Right renal cortex interstitium (tissue), 3 donors: Measurements from ENCODE around the gene CACNA1D. TPM values are rescaled to one million over a fixed set of nuclear protein-coding genes. Genes with fewer than 3 reads are reported as not detected.
"Not testable (repeated sequence)": the region's sequence is repeated elsewhere in the genome, so short reads cannot be mapped to it uniquely, and the experiment has no call there.

Experiments used
- DNase-seq, 3 donors: peaks; one replicate each; pipeline ENCODE4 v3.0.0-alpha.2; 2013; ENCODE audit warnings: low read depth in 3 of 3, low spot score in 2 of 3
- polyA plus RNA-seq, 3 donors: library from polyadenylated mRNA; unstranded; fragments of 120-200 nt; gene quantifications; one replicate each; pipeline ENCODE4 v1.2.1, GENCODE V29; 2013; ENCODE audit not compliant: insufficient read length in 3 of 3

The CACNA1D gene
- polyA plus RNA-seq, 3 donors: 7.7 to 14.7 (median 9.1) TPM

GRCh38 chr3:53570081-53570480 lies 75.7 kb downstream of the CACNA1D start:
- no peak for DNase-seq

DNA sequence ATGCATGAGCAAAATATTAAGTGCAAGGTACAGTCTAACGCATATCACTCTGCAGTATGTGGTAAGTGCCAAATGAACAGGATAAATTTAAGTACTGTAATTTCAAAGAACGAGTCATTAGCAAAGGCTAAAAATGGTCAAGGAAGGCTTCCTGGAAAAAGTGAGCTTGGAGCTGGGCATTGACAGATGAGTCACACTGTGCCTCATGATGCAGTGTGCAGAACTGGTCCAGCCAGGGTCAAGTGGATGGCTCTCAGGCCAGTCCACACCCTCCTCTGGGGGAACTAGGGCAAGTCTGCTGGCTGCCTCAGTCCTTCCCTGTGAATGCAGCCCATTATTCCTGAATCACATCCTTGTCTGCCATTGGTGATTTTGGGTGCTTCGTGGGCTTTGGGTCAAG lies 76.3 kb downstream of the CACNA1D start:
- DNase-seq: no peak

DNA sequence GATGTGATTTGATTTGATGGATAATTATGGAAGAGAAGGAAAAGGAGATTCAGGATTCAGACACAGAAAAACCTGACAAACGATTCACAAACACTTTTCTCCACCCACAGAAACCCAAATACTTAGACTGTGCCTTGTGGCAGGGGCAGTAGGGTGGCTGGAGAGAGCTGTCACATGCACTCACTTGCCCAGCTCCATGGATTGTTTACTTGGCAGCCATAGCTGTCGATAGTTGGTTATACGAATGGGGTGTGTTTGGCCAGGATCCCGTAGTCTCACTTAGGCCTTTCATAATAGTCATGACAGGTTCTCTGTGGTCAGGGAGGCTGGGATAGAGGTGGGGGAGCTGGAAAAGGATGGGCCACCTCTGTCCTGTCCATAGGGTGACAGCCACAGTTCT lies 76.9 kb downstream of the CACNA1D start:
- DNase-seq: no peak

DNA sequence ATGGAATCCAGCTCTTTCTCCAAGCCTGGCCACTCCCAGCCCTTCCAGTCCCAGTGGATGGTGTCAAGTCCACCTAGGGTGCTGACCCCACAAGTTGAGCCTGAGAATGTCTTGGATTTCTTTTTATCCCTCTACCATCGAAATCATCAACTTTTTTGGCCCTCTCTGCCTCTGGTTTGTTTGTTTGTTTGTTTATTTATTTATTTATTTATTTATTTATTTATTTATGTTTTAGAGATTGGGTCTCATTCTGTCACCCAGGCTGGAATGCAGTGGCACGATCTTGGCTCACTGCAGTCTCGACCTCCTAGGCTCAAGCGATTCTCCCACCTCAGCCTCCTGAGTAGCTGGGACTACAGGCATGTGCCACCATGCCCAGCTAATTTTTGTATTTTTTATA lies 77.8 kb downstream of the CACNA1D start:
- not testable (repeated sequence) for DNase-seq

GRCh38 chr3:53577506-53577905 lies 83.1 kb downstream of the CACNA1D start:
- DNase-seq: no peak

DNA sequence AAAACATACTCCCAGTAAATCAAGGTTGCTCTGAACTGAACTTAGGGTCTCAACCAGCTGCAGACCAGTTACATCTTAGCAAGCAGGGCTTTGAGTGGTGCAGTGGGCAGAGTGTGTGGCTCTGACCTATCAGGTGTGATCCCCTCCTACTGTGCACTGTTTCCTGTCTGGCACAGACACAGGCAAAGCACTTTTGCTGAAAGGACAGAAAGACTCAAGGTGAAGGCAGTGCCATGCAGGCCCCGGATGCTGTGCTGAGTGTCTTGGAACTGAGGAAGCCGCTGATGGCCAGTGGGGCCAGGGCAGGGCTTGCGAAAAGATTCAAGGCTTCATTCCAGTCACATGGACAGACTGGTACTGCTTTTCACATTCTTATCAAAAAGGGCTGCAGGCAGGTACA lies 85.2 kb downstream of the CACNA1D start:
- no peak for DNase-seq

DNA sequence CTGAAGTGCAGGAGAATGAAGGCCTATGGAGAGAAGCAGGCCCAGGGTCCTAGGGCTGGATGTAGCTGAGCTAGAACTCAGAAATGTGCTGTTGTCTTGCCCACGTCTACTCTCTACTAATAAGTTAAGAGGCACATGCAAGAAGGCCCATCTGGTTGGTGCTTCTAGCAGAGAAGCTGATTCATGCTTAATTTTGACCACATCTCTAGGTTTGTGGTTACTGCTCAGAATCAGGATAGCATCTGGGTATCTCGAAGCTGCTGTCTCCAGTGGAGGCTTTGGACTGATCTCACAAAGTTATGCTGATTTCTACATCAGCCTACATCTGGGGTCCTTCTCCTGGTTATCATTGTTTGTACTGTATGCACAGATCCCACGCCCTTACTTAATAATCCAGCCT lies 87.3 kb downstream of the CACNA1D start:
- DNase-seq: no peak

- DNase-seq: no peak
Observed at GRCh38 chr3:53583161-53583690, 88.8 kb downstream of the CACNA1D start.

- no peak for DNase-seq
Observed at GRCh38 chr3:53585049-53585448, 90.6 kb downstream of the CACNA1D start.

GRCh38 chr3:53585627-53586026 lies 91.2 kb downstream of the CACNA1D start:
- no peak for DNase-seq

DNA sequence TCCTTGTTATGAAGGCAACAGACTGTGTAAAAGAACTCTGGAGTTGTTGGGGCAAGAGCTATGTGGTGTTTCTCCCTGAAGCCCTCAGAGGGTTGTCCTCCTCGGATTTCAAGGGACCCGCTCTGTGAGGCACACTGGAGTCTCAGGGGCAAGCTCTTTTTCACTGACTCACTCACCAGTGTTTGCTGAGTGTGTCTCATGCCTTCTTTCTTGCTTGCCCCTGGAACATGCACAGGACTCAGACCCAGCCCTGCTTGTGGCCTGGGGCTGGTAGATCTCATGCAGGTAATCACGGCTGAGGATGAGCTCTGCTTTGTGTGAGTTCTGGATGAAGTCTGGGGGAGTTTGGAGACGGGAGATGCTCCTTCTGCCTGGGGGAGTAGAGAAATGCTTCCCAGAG lies 93.7 kb downstream of the CACNA1D start:
- no peak for DNase-seq

DNA sequence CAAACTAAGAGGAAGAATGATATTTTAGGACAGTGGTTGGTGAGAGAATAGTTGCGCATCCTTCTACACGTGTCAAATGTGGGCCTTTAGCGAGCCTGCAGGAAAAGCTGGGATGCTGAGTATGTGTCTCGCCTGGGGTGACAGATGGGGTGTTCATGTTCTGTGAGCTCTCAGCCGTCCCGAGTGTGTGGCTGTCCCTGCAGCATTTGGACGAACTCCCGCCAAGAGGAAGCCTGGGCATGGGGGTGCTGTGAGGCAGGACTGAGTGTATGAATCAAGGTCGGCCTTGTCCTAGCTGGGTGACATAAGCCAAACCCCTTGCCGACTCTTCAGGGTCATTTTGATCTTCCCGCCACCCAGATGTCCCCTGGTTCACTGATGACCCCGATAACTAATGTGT lies 94.8 kb downstream of the CACNA1D start:
- no peak for DNase-seq

- DNase-seq: no peak
Observed at GRCh38 chr3:53589806-53590205, 95.4 kb downstream of the CACNA1D start.

- DNase-seq: no peak
Observed at GRCh38 chr3:53590606-53591005, 96.2 kb downstream of the CACNA1D start.

- DNase-seq: no peak
Observed at GRCh38 chr3:53591646-53592045, 97.2 kb downstream of the CACNA1D start.

GRCh38 chr3:53592862-53593261 lies 98.5 kb downstream of the CACNA1D start:
- DNase-seq: no peak

DNA sequence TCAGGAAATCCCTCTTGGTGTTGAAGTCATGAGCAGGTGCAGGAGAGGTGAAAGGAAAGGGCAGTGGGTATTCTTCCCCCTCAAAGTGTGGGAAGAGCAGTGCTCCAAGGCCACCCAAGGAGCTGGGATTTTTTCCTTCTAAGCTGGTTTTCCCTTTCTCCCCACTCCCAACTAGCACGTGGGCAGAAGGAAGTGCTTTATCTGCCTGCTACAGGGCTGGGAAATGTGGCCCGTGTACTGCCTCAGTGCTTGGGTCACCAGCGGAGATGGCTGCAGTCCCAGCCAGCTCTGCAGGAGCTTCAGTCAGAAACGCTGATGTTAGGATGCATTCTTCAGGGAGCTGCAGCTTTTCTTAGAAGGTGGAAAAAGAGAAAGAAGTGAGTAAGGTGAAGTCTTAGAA lies 99.2 kb downstream of the CACNA1D start:
- no peak for DNase-seq

GRCh38 chr3:53594276-53594675 lies 99.9 kb downstream of the CACNA1D start:
- no peak for DNase-seq

DNA sequence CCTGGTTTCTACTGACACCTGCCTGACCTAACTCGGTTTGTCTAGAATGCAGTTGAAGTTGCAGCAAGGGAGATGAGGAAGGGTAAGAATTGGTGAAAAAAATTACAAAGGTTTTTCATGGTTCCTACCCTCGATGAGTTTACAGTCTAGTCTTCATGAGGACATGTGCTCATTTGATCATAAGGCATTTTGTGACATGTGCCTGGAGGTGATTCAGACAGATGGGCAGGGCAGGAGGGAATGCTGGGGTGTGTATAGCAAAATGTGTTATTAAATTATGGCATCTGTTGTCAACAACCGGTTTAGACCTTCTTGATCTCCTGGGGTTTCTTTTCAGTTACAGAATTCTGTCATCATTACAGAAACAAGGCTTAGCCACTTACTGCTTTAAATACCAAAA lies 101.2 kb downstream of the CACNA1D start:
- DNase-seq: no peak

DNA sequence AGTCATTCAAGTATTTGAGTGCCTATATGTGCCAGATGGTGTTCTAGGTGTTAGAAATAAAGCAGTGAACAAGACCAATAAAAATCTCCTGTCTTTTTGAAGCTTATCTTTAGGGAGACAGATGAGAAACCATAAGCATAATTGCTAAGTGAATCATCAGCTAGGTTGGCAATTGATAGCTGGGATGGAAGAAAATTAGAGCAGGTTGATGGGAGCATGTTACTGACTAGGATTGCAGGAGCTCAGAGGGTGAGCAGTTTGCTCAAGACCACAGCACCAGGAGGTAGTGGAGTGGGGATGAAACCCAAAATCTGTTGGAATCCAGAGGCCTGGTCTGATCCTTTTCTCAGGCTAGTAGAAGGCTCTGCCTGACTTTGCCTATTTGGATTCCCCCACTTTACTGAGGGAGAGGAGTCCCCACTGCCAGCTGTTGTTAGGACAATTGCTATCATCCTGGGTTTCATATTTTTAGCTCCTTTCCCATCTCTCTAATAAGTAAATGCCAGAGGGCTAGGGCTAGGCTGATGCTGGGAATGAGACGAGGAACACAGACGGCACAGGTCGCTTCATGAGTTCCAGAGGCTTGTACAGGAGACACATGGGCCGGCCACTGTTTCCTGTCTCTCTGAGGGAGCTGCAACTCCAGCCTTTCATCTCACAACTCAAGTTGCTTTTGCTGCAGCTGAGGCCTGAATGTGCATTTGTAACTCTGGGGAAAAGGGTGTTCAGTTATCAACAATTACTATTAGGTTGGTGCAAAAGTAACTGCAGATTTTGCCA lies 102.9 kb downstream of the CACNA1D start:
- no peak for DNase-seq

DNA sequence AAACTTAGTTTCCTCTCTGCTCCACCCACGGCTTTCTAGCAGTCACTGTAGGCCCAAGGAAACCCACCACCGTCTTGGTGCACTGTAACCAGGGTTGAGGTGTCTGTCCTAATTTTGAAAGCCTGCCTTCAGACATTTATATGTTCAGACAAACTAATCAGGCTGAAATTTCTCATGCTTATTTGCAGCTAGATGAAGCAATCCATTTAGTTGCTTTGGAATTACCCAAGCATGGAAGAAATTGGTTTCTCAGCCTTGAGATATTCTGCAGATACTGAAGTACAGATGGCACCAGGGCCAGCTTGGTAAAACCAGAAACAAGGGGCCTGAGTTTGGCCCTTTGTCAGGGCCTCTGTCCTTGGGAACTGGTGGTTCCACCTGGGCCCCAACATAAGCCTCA lies 105.4 kb downstream of the CACNA1D start:
- DNase-seq: no peak

DNA sequence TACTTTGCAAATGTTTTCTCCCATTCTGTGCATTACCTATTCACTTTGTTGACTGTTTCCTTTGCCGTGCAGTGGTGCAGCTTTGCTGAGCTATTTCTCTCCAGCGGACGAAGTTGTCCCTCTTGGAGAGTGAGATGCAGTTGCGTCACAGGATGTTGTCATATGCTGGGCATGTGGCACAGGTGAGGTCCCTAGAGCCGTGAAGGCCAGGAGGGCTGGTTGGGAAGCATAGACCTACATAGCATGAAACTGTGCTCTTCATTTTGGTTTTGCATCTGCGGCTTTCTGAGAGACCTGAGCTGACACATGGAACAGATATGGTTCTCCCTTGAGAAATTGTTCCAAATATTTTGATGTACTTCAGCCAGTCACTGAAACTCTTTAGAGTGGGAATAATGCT lies 108.5 kb downstream of the CACNA1D start:
- no peak for DNase-seq

DNA sequence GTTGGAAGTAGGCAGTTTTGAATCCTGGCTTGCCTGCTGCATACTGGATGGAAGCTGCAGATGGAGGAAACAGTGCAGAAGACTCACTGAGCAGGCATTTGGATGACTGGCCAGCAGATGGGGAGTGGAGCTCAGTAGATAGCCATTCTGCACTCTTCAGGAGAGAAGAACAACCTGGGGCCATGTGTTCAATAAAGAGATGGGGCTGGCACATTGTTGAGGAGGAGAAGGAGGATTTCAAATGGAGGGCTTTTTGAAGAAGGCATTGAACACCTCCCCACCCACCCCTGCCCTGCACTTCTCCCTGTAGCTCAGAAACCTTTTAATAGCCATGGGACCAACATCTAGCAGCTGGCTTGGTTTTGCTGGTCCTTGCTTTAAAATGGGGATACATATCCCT lies 109.8 kb downstream of the CACNA1D start:
- DNase-seq: no peak
